SU-DHL-6 (cell line): ENCODE data around the gene KRTAP17-1.

Source experiments
- EZH2phosphoT487 ChIP-seq: fragments of 200-600 bp; sonication (generic), shearing (Covaris generic); conservative IDR thresholded peaks from 2 replicates; pipeline ENCODE4 v1.6.1; 2018; ENCODE audit warnings: mild to moderate bottlenecking, antibody characterized with exemption, low read length, moderate library complexity, mixed read lengths
- TF ChIP-seq, protein P1 (sequence below): fragments of 200-600 bp; sonication (generic); IDR thresholded peaks from one replicate; pipeline ENCODE4 v1.5.1; 2017; ENCODE audit warnings: antibody characterized with exemption, mild to moderate bottlenecking, low read length, moderate library complexity; ENCODE audit not compliant: insufficient read depth, poor library complexity, severe bottlenecking

DNA sequence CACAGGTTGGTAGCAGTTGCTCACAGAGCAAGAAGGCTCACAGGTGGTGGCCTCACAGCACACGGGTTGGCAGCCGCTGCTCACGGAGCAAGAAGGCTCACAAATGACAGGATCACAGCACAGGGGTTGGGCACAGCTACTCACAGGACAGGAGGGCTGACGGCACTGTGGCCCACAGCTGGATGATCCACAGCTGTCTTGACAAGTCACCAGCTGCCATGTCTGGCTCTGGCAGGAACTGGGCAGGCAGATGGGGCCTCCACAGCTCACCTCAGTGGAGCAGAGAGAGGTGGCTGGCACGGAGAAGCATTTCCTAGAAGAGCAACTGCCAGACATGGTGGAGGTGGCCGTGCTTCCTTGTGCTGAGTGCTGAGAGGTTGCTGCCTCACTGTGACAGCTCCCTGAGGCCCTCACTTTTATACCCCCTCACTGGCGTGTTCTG is 6.6 kb downstream of the KRTAP17-1 start, which contains the start of gene KRTAP16-1:
- TF ChIP-seq, protein P1, sequence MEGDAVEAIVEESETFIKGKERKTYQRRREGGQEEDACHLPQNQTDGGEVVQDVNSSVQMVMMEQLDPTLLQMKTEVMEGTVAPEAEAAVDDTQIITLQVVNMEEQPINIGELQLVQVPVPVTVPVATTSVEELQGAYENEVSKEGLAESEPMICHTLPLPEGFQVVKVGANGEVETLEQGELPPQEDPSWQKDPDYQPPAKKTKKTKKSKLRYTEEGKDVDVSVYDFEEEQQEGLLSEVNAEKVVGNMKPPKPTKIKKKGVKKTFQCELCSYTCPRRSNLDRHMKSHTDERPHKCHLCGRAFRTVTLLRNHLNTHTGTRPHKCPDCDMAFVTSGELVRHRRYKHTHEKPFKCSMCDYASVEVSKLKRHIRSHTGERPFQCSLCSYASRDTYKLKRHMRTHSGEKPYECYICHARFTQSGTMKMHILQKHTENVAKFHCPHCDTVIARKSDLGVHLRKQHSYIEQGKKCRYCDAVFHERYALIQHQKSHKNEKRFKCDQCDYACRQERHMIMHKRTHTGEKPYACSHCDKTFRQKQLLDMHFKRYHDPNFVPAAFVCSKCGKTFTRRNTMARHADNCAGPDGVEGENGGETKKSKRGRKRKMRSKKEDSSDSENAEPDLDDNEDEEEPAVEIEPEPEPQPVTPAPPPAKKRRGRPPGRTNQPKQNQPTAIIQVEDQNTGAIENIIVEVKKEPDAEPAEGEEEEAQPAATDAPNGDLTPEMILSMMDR = no peak
- no peak for TF ChIP-seq EZH2phosphoT487
